Skeletal muscle cell (primary cell): ENCODE measurements around the gene TMPRSS13.
"Not testable (repeated sequence)": the region's sequence is repeated elsewhere in the genome, so short reads cannot be mapped to it uniquely, and the experiment has no call there.

Experiments used
- DNase-seq: peaks from one replicate; pipeline ENCODE4 v3.0.0-alpha.2; 2010; ENCODE audit warnings: low read depth
- H3K4me3 ChIP-seq: 2 replicates; pipeline ENCODE4 v1.5.1; 2011; ENCODE audit warnings: low read depth, mild to moderate bottlenecking, control low read depth, low read length, moderate library complexity

Gene TMPRSS13

DNA sequence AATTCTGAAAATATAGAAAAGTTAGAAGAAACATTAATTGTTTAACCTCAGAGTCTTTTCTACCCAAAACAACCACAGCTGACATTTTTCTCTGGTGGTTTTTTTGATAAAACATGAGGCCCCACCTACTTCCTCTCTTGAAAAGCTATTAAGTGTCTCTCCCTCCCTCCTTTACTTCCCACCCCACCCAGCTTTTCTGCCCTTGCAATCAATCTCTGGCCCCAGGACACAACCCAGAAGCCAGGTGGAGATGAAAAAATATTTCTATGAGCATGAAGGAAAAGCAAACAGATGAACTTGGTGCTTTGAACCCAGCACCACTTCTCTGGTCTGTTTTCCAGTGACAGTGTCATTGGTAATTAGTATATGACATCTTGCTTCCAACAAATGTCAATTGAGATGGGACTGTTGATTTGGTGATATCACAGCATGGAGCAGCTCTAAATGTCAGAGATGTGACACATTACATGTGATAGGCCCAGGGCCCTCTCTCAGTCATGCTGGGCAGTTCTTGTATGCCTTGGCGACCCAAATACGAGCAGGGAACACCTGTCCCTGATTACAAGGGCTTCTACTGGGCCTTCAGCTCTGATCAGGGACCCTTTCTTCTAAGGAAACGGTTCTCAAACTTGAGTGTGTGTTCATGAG is 23.9 kb upstream of the TMPRSS13 start:
- no peak for DNase-seq
- no peak overlapping the region for H3K4me3 ChIP-seq

DNA sequence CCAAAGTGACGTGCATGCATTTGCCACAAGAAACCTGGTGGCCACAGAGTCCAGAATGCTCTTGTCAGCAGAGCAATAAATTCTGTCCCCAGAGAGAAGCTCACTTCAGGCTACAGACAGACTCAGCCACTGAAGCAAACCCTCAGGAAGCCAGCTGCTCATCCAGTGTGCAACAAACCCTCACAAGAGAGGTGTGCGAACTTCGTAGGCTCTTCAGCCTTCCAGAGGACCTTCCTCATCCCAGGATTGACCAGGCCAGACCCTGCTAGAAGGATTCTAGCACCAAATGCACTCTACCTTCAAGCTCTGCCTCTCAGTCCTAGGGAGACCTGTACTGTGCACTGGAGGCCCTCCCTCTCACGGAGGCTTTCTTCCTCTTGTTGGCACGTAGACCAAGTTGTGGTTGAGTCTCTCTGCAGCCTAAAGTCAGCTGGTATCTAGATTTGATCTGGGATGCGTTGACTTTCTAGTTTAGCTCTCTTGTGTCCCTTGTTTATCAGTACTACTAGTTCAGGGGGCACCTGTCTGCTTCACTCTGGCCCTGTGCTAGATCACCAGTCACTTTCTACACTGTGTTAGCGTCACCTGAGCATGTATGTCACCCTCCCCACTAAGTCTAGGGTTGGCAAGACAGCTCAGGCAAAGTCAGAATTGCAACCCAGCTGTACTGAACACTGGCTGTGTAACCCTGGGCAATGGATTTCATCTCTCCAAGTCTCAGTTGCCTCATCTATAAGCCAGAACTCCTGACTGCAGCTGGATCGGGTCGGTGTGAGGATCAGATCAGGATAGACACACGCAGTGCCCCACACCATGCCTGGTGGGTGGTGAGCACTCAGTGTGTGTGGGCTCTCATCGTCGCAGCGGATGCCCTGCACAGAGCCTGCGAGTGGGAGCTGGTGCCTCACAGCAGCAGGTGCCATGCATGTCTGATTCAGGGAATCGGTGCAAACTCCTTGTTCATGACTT is 22.1 kb upstream of the TMPRSS13 start:
- no peak for DNase-seq
- H3K4me3 ChIP-seq: no peak overlapping the region

DNA sequence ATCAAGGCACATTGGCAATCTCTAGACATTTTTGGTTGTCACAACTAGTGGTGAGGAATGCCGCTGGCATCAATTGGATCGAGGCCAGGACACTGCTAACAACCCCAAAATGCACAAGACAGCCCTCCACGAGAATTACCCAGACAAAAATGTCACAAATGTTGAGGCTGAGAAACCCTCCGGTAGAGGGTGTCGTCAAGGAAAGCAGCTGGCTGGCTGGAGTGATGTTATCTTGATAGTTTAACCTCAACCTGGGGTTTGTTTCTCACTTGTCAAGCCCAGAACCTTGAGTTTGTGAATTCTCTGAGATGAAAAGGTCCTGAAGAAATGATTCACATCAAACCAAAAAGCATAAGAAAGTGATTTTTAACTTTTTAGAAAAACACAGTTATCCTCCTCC is 21.1 kb upstream of the TMPRSS13 start:
- H3K4me3 ChIP-seq: no peak overlapping the region
- DNase-seq: no peak

DNA sequence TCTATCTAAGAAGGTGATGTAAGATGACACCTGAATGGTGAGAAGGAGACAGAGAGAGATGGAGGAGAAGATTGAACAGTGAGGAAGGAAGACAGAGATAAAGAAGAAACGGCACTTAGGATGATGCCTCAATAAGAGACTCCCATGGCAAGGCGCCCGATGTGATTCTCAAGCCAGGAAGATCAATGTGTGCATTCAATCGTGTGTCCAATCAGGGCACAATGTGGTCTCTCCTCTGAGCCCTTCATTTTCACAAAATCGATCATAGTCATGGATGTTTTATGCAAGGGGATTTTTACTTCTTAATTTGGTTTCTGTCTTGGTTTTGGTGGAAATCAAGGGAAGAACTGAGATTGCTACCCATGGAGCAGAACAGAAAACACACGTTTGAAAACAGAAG is 19.9 kb upstream of the TMPRSS13 start:
- DNase-seq: no peak
- no peak overlapping the region for H3K4me3 ChIP-seq

DNA sequence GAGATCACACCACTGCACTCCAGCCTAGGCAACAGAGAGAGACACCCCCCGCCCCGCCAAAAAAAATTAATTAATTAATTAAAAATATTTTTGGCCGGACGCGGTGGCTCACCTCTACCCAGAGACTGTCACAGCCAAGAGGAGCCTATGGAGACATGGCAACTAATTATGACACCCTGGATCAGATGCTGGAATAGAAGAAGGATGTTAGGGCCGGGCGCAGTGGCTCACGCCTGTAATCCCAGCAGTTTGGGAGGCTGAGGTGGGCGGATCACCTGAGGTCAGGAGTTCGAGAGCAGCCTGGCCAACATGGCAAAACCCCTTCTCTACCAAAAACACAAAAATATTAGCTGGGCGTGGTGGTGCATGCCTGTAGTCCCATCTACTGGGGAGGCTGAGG is 19.3 kb upstream of the TMPRSS13 start:
- not testable (repeated sequence) for DNase-seq, H3K4me3 ChIP-seq

DNA sequence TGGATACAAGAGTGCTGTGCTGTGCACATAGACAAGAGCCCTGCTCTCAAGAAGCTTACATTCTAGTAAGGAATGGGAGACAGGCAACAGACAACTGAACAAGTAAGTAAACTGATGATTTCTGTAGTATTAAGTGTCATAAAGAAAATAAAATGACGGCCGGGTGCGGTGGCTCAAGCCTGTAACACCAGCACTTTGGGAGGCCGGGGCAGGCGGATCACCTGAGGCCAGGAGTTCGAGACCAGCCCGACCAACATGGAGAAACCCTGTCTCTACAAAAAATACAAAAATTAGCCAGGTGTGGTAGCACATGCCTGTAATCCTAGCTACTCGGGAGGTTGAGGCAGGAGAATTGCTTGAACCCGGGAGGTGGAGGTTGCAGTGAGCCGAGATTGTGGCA is 18.5 kb upstream of the TMPRSS13 start:
- not testable (repeated sequence) for DNase-seq, H3K4me3 ChIP-seq

DNA sequence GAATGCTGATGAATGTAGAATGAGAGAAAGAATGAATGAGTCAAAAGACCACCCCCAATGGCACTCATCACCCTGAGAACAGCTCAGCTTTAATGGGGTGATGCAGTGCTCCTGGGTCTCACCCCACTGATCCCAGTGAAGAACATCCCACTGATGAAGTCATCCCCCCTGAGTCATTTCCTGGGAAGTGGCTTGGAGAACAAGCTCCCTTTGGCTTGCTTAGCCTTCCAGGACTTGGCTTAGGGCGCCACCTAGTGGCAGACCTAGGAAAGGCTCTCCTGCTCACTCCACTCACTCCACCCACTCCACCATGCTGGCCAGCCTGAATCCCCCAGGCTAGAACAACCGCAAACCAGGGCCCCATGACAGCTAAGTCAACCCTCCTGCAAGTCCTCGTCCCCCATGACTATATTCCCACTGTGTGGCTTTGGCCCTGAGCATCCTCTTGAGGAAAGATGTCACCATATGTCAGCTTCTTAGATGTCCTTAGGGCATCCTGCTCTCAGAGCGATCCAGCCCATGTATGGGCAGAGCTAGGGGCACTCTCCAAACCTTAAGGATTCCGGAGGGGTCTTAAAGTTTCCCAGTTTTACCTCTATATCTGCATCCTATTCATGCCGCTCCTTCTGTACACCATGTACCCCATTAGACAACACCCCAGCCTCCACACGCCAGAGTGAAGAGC is 17.8 kb upstream of the TMPRSS13 start:
- H3K4me3 ChIP-seq: no peak overlapping the region
- DNase-seq: peak; percentile 62

DNA sequence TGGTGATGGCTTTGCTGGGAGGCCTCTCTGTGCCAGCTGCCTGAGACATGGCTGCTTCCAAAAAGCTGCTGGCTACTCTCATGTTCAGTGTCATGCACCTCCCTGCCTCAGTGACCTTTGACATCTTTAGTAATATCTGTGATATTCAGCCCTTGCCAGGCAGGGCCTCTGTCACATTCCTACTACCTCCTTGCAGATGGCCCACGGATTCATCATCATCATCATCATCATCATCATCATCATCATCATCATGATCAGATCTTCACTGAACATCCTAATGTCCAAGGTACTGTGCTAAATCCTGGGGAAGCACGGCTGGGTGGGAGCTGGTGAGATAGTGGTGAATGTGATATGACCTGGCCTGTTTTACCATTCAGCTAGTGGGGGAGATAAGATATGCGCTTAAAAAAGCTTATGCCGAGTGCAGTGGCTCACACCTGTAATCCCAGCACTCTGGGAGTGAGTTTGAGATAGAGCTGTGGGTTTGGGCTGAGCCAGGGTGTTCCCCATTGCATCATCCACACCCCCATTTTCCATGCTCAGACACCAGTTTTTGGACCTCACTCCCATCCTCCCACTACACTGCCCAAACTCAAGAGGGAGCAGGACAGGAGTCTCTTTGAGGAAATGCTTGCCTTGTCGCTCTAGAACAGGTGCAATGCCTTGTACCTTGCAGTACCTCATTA is 17.1 kb upstream of the TMPRSS13 start:
- H3K4me3 ChIP-seq: no peak overlapping the region
- DNase-seq: no peak

DNA sequence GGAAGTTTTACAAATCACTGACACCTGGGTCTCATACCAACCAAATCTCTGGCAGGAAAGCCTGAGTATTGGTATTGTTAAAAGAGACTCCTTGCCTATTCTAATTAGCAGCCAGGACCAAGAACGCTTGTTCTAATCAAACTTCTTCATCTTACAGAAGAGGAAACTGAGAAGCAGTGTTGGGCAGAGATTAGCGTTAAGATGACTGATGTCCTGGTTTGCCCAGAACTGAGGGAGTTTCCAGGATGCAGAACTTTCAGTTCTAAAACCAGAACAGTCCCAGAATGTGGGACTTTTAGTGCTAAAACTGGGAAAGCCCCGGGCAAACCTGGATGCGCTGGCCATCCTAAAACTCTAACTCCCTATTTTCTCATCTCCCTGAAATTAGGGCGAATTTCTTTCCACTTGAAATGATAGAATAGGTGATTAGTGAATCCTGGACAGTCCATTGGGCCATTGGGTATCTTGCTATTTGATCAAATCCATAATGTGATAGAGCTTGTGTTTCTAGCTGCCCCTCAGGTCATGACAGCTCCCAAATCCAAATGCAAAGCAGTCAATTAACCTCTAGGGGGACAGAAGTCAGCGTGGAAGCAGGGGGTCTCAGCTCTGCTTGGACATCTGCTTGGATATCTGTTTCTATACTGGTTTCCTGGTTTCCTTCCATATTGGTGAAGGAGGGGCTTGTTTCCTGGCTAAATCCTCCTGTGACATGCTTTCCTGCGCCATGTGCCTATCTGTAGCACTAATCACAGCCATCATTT is 16.0 kb upstream of the TMPRSS13 start:
- no peak for DNase-seq
- H3K4me3 ChIP-seq: no peak overlapping the region

DNA sequence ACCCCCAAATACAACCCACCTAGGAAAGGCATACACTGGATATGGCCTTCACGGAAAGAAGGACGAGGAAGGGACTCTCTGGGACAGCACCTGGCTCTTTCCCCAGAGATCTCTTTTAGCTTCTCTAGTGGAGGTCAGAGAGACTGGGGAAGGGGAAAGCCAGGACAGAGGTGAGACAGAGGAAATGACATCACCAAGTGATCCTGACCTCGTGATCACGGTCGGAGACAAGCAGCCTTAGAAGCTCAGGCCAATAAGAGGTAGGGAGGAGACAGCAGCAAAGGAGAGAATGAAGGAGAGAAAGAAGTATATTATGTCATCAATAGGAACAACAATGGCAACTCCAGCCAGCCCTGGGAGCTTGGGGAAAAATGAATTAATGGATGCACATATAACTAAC is 15.4 kb upstream of the TMPRSS13 start:
- no peak overlapping the region for H3K4me3 ChIP-seq
- DNase-seq: no peak

DNA sequence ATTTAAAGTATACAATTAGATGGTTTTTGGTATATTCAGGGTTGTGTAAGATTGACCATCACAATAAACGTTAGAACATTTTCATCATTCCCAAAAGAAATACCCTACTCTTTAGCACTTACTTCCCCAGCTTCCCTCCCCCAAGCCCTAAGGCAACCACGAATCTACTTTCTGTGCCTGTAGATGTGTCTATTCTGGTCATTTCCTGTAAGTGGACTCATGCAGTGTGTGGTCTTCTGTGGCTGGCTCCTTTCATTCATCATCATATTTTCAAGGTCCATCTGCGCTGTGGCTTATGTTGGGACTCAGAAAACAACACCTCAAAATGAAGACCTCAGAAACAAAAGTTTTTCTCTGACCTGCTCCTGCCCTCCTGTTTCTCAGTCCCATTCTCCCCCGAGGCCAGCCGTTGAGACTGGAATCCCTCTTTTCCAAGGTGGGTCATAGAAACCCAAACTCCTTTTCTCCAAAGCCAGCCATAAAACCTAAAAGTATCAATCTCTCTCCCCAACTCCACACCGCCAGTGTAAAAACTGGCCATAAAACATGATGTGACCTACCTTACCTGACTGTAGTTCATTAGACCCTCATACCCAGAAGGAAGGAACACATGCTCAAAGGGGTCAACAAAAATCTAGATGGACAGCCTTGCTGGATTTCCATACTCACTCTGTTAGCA is 12.9 kb upstream of the TMPRSS13 start:
- H3K4me3 ChIP-seq: no peak overlapping the region
- no peak for DNase-seq

DNA sequence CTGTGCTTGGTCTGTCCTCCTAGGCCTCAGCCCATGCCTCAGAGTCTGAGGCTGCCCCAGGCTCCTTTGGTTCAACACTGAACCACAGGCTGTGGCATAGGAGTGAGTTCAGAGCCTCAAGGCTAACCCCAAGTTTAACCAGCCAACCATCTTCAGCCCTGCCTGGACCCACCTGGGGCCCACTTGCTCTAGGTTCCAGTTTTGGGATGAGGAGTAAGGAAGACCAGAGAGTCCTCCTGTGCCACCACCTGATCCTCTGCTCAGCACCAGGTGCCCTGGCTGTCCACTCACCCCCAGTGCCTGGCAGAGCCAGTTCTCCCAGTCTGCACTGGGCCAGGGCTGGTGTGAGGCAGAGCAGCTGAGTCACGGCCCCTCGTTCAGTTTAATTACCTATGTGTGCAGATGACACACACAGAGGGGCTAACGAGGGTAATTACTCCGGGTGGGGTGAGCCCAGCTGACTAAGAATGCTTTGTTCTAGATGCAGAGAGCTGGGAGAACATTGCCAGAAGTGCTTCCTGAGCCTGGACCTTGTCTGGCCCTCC is 12.0 kb upstream of the TMPRSS13 start:
- no peak overlapping the region for H3K4me3 ChIP-seq
- no peak for DNase-seq

DNA sequence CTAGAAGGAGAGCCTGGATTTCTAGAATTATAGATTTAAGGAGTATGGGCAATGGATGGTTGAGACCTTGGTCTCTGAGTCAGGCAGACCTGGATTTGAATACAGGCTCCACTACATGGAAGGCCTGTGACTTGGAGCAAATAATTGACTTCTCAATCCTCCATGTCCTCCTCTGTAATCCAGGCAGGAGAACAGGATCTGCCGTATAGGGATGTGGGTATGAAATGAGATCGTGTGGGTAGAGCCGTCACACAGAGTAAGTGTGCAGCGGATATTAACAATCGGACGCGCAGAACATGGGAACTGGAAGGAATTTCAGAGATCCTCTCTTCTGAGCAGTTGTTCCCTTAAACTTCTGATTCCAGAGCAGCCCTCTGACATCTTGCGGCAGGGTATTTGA is 11.5 kb upstream of the TMPRSS13 start:
- no peak overlapping the region for H3K4me3 ChIP-seq
- DNase-seq: no peak

DNA sequence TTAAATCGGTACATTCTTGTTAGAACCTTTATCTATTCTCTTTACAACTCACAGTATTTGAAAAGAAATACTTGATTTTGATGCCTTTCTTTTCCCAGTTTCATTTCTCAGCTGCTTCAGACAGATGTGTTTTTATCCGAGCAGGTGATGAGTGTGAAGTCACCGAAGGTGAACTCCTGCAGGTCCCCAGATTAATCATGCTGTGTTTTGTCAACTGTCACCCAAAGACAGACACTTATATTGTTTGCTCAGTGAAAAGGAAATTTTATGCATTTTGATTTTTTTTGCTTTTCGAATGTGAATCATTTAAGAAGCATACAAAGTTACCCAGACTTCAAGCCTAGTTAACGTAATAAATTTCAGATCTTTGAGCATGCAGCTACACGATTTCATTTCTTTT is 7.8 kb upstream of the TMPRSS13 start:
- no peak for DNase-seq
- no peak overlapping the region for H3K4me3 ChIP-seq

DNA sequence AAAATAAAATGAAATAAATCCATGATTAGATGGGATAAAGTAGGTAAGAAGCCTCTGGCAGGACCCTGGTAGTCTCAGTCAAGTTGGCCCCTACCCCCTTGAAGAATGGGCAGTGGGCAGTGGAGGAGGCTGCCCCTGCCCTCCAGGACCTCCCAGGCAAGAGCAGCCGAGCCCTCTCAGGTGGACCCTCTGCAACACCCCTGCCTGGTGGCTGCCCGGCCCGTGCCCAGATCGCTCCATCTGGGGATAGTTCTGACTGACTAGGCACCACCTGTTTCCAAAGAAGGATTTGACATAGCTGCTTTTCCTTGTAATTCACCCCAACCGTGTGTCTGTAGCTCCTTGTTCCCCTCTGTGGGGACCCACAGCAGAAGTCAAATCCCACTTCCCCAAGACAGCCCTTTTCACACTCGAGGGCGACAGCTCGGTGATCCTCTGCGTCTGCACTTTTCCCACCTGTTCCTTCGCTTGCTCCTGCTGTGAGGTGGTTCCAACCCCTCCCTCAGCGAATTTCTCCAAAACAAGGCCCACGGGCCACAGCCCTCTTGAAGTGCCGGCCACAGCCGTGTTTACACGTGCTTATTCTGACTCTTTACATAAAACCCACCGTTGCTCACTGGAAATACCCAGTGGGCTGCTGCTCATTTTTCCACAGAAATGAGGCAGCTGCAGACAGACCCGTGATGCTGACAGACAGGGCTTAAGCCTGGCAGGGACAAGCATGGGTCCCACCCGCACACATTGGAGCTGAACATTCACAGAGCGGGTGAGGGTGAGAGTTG is 5.5 kb upstream of the TMPRSS13 start:
- no peak for DNase-seq
- H3K4me3 ChIP-seq: no peak overlapping the region

DNA sequence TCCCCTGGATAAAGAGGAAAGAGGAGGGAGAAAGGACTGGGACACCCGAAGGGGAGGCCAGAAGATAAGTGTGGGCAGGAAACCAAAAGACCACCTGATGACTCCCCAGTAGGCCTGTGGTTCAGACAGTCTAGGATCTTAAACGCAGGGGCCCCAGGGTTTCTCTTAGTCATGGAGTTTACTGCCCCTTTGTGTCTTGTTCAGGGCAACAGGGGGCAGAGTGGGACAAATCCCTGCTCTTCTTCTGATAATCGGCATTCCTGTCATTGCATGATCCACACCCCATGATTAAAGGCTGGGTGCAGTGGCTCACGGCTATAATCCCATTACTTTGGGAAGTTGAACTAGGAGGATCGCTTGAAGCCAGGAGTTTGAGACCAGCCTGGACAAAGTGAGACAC is 4.7 kb upstream of the TMPRSS13 start:
- no peak overlapping the region for H3K4me3 ChIP-seq
- DNase-seq: no peak

DNA sequence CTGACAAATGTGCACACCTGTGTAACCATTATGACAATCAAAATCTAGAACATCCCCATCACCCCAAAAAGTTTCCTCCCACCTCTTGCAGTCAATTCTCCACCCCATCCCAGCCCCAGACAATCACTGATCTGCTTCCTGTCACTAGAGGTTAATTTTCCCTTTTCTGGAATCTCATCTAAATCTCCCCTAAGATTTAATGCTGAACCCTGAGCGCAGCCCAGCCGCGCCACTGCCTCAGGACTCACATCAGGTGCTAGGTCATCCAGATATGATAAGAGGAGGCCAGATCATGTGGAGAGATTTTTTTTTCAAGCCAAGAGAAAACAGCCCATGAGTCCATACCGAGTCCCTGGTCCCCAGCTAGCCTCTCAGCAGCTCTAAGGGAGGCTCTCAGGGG is 4.3 kb upstream of the TMPRSS13 start:
- no peak overlapping the region for H3K4me3 ChIP-seq
- DNase-seq: no peak

DNA sequence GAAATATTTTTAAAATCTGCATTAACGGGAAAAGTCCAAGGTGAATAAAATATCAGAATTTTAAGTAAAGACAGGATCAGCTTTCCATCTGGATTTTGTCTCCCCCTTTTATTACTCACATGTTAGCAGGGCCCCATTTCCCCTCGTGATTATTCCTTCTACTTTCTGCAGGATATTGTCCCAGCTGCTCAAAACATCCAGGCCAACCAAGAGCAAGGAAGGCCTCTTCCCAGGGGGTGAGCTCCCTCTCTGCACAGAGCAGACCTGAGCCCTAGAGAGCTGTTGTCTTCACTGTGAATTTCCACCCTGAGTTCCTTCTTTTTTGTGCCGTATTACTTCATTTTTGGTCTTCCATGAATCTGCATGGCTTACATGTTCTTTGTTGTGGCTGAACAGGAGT is 3.7 kb upstream of the TMPRSS13 start:
- DNase-seq: no peak
- no peak overlapping the region for H3K4me3 ChIP-seq
